Neural crest cell (in vitro differentiated cells): Measurements from ENCODE around the gene ADCY5. TPM values are rescaled to one million over a fixed set of nuclear protein-coding genes. Genes with fewer than 3 reads are reported as not detected.

Experiments used
- DNase-seq: peaks from one replicate; pipeline ENCODE4 v3.0.0; 2021; ENCODE audit warnings: low read depth, mixed read lengths, low spot score
- H3K27ac Mint-ChIP-seq: one replicate; pipeline ENCODE4 v1.8.0; 2021; ENCODE audit warnings: mild to moderate bottlenecking, mixed read lengths; ENCODE audit not compliant: unreplicated experiment
- H3K27me3 Mint-ChIP-seq: 2 replicates; pipeline ENCODE4 v1.8.0; 2021; ENCODE audit warnings: low read depth, mild to moderate bottlenecking, mixed read lengths
- H3K36me3 Mint-ChIP-seq: 2 replicates; pipeline ENCODE4 v1.8.0; 2021; ENCODE audit warnings: low read depth, mild to moderate bottlenecking, mixed read lengths
- H3K4me1 Mint-ChIP-seq: 2 replicates; pipeline ENCODE4 v1.8.0; 2021; ENCODE audit warnings: mixed read lengths
- H3K4me3 Mint-ChIP-seq: one replicate; pipeline ENCODE4 v1.8.0; 2021; ENCODE audit warnings: mild to moderate bottlenecking, mixed read lengths
- H3K9me3 Mint-ChIP-seq: 2 replicates; pipeline ENCODE4 v1.8.0; 2021; ENCODE audit warnings: mixed read lengths
- CTCF ChIP-seq: fragments of 200-600 bp; sonication (generic); conservative IDR thresholded peaks from 2 replicates; pipeline ENCODE4 v1.5.0; 2021; ENCODE audit warnings: antibody characterized with exemption, mild to moderate bottlenecking
- total RNA-seq: library from RNA; stranded (reverse); gene quantifications from 2 replicates; pipeline ENCODE4 v1.2.1, GENCODE V29; 2021

Gene ADCY5
- total RNA-seq, 1 donor from 2014 or later = 2.2 TPM

DNA sequence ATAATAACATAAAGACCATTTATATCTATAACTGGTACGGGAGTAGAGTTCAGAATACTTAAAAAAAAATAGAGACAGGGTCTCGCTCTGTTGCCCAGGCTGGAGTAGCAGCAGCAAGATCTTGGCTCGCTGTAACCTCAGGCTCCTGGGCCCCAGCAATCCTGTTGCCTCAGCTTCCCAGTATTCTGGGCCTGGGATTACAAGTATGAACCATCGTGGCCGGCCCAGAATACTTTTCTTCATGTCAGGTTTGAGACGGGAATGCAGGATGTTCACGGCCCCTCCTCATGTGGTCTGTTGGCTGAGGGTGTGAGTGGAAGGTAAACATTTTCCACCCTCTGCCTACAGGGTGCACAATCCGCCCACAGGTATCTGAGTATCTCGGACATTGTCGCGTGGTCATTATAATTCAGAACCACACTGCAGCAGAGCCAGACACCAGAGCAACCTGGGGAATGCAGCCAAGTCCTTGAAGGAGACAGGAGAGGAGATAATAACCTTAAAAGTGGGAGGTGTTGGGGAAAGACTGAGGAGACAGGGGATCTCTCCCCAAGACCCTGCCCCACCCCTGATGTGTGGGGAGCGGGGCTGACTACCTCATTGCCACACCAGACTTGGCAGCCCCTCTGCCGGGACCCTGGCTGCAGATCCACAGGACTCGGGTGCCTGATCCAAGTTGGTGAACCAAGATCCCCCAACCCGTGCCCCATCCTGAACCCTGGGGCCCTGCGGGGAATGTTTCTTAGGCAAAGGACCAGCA, 106.8 kb downstream of the ADCY5 start:
- Mint-ChIP-seq H3K4me3 (no peak overlapping the region), H3K4me1 (peaks cover 15% of the 10 kb centered on the region), H3K9me3 (no peaks in the 10 kb centered on the region), H3K27ac (no peak overlapping the region), H3K36me3 (no peaks in the 10 kb centered on the region), H3K27me3 (no peaks in the 10 kb centered on the region)
- no peak for TF ChIP-seq CTCF
- no peak for DNase-seq

- no peaks in the 10 kb centered on the region for H3K27me3 Mint-ChIP-seq
- H3K36me3 Mint-ChIP-seq = no peaks in the 10 kb centered on the region
- no peak for TF ChIP-seq CTCF
- H3K9me3 Mint-ChIP-seq = no peaks in the 10 kb centered on the region
- peaks cover 15% of the 10 kb centered on the region for H3K4me1 Mint-ChIP-seq
- H3K27ac Mint-ChIP-seq = no peak overlapping the region
- DNase-seq = no peak
- no peak overlapping the region for H3K4me3 Mint-ChIP-seq
Measured at GRCh38 chr3:123340336-123340735, 108.6 kb downstream of the ADCY5 start.

- no peak for TF ChIP-seq CTCF
- Mint-ChIP-seq H3K4me3 (no peak overlapping the region), H3K27ac (no peak overlapping the region), H3K27me3 (no peaks in the 10 kb centered on the region), H3K9me3 (no peaks in the 10 kb centered on the region), H3K4me1 (peaks cover 5% of the 10 kb centered on the region), H3K36me3 (no peaks in the 10 kb centered on the region)
- no peak for DNase-seq
Measured at GRCh38 chr3:123339302-123339701, 109.6 kb downstream of the ADCY5 start.

- DNase-seq = no peak
- no peaks in the 10 kb centered on the region for H3K4me1 Mint-ChIP-seq
- H3K4me3 Mint-ChIP-seq = no peak overlapping the region
- no peaks in the 10 kb centered on the region for H3K27me3 Mint-ChIP-seq
- H3K27ac Mint-ChIP-seq = no peak overlapping the region
- TF ChIP-seq CTCF = no peak
- H3K9me3 Mint-ChIP-seq = no peaks in the 10 kb centered on the region
- H3K36me3 Mint-ChIP-seq = no peaks in the 10 kb centered on the region
Measured at GRCh38 chr3:123338620-123339061, 110.2 kb downstream of the ADCY5 start.

GRCh38 chr3:123337948-123338619, 110.8 kb downstream of the ADCY5 start:
- no peak for DNase-seq
- no peak for TF ChIP-seq CTCF
- H3K27me3 Mint-ChIP-seq = no peaks in the 10 kb centered on the region
- H3K4me1 Mint-ChIP-seq = no peaks in the 10 kb centered on the region
- H3K27ac Mint-ChIP-seq = no peak overlapping the region
- H3K9me3 Mint-ChIP-seq = no peaks in the 10 kb centered on the region
- H3K36me3 Mint-ChIP-seq = no peaks in the 10 kb centered on the region
- H3K4me3 Mint-ChIP-seq = no peak overlapping the region
